ENCODE measurements around the gene SIAH1.

DNA sequence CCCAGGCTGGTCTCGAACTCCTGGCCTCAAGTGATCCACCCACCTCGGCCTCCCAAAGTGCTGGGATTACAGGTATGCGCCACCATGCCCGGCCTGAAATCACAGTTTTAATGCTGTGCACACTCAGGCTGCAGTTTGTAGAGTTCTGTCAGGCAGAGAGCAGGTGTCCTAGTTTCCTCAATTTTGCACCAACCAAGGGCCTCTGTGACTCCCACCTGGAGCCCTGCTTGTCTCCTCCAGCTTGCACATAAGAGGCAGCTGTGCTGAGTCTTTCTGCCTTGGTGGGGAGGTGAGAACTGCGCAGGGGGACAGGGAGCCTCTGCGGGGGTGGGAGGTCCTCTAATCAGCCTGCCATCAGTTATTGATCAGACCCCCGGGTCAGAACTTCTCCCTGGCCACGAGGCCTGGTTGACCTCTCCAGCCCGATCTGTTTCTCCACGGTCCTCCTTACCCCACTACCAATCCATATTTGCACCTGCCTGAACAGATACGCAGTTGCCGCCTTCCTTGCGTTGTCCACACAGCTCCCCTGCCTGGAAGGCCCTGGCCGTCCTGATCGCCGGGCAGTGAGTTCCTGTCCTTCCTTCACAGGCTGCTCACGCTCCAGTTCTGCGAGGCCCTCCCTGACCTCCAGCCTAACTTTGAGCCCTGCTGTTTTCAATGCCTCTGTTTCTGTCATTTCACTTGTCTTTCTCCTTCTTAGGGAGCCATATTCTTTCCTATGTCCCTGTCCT is 48.1 kb upstream of the SIAH1 start:
- TF ChIP-seq, protein P1, sequence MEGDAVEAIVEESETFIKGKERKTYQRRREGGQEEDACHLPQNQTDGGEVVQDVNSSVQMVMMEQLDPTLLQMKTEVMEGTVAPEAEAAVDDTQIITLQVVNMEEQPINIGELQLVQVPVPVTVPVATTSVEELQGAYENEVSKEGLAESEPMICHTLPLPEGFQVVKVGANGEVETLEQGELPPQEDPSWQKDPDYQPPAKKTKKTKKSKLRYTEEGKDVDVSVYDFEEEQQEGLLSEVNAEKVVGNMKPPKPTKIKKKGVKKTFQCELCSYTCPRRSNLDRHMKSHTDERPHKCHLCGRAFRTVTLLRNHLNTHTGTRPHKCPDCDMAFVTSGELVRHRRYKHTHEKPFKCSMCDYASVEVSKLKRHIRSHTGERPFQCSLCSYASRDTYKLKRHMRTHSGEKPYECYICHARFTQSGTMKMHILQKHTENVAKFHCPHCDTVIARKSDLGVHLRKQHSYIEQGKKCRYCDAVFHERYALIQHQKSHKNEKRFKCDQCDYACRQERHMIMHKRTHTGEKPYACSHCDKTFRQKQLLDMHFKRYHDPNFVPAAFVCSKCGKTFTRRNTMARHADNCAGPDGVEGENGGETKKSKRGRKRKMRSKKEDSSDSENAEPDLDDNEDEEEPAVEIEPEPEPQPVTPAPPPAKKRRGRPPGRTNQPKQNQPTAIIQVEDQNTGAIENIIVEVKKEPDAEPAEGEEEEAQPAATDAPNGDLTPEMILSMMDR (IDR thresholded peaks at IDR 0.05) = no peak
- no peak for TF ChIP-seq EZH2 (IDR thresholded peaks at IDR 0.05)
